Measurements from ENCODE around the gene EEF1E1.

The EEF1E1 gene

DNA sequence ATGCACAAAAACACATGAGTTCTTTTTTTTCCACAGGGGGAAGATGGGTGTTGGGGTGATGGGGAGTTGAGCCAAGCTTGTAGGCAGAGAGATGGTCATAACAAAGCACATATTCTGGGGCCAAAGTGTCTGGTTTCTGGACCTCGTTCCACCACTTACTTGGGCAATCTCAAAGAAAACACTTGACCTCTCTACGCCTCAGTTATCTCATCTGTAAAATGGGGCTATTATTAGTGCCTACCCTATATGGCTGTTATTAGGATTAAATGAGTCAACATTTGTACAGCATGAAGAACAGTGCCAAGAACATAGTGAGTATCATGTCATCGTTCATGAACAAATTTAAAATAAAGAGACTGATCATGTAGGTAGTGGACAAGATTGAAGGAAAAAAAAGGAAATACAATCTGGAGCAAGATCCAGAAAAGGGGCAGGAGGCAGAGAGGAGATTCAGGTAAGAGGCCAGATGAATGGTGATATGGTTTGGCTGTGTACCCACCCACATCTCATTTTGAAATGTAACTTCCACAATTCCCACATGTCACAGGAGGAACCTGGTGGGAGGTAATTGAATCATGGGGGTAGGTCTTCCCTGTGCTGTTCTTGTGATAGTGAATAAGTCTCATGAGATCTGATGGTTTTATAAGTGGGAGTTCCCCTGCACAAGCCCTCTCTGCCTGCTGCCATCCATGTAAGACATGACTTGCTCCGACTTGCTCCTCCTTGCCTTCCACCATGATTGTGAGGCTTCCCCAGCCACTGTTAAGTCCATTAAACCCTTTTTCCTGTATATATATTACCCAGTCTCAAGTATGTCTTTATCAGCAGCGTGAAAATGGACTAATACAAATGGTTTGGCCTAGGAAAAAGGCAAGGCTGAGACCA, 14.2 kb downstream of the EEF1E1 start:
- no peak for DNase-seq

DNA sequence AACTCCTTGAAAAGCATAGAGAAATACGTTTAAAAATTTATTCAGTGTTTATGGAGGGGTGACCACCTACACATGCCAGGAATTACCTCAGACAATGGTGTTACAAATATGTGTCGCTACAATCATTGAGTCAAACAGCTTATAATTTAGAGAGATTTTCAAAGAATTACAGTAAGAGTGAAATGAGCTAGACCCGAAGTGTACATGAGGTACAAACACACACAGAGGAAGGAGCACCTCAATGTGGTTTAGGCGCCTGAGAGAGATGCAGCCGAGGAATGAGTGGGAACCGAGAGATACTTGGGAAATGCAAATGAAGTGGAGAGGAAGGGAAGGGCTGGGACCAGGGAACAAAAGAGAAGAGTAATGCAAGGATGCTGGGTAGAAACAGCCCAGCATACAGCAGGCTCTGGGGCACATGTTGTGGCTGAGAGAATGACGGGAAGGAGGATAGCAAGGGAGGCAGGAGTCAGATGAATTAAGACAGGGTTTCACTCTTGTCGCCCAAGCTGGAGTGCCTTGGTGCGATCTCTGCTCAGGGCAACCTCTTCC, 15.5 kb downstream of the EEF1E1 start:
- no peak for DNase-seq

DNA sequence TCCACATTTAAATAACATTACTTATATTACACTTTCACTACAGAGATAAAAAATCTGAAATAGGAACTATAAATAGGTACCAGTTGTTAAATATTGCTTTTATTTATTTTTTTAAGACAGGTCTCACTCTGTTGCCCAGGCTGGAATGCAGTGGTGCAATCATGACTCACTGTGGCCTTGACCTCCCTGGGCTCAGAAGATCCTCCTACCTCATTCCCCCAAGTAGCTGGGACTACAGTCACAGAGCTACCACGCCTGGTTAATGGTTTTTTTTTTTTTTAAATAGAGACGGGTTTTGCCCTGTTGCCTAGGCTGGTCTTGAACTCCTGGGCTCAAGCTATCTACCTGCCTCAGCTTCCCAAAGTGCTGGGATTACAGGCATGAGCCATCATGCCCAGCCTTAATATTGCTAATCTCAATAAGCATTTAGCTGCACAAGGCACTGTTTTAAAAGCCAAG, 17.3 kb downstream of the EEF1E1 start:
- DNase-seq: no peak

DNA sequence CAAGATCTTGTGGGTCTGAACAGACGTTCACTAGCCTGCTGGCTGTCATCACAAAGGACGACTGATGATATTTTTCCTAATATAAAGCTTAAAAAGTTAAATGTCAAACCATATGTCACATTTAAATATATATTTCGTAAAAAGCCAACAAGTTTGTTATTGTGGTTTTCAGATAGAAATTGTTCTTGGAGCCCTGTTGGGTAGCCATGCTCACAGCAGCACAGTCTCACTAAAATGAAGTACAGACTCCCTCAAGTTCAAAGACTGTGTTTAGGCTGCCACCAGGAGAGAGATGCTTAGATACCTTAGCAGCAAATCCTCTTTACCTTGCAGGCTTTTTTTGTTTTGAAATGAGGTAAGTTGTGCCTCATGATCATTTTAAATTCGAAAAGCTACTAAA, 17.8 kb downstream of the EEF1E1 start:
- no peak for DNase-seq

DNA sequence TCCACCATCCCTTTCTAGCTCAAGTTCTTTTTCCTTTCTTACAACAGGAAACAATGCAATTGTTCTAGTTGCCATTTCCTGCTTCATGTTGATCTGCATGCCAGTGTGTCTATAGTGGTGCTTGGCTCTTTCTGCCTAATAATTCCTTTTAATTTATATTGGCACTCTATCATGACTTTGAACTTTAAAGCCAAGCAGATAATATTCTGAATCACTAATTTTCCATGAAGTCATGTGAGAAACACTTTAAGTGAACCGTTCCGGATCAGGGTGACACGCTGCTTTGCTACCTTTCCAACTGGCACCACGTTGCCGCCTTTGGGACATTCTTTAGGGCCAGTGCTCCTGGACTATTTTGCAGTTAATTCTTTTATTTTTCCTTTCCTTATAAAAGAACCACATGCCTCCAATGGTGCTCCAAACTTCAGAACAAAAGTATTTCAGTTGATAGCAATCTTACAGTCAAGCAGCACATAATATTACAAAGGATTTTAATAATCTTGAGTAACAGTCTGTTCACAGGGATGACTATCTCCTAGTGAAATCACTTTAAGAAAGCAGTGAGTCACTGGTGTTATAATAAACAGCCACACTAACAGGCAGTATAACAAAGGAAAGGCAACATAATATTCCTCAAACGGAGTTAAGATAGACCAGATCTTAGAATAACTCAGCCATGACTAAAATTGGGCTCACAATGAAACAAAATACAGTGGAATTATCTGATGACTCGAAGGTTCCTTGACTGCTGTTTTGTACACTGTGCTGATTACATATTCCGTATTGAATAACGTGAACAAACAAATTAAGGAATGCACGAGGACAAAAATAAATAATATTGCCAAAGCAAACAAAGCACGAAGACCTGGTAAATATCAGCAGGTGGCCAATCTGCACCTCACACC, 19.1 kb downstream of the EEF1E1 start:
- no peak for DNase-seq

DNA sequence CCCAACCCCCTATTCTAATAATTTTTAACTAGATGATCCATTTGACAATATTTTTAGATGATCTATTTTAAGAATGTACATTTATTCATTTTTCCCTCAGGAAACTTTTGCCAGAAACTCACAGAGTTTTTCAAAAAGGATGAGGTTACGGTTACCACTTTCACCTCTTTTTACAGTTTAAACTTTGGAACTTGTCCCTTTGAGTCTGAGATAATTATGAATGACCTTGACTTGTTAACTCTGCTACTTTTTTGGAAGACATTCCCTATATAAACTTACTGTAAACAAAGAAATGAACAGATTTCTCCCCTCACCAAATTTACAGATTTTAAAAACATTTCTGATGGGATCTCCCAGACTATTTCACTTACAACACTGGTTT, 19.8 kb downstream of the EEF1E1 start:
- DNase-seq: no peak

DNA sequence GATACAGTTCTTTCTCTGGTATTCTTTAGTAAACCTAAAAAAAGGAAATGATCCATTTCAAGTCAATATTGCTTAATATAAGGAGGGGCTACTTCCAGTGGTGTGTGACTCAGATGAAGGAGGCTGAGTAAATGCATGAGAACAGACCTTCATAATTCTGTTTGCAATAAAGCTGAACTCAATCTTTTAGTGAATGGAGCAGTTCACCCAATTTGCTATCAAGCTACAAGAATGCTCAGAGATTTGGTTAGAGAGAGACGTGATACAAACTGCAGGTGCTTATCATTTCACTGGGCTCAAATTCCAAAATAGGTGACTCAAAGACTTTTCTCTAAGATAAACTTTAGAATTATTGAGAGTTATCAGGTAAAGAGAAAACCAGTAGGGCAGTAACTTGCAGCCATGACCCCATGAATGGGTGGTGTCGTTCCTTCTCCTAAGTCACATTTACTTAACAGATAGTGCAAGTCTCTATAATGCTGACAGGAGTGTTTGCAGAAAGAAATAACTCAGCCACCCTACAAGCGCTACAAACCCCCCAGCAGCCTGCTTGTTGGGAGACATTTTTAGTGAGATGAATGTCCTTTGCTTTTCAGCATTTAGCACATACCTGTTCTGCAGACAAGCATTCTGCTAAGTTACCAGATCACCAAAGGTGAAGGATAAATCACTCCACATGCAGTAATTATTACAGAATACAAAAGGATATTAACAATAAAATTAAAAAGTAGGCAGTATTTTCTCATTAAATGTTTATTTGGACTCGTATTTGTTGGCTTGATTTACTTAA, 21.8 kb downstream of the EEF1E1 start:
- no peak for DNase-seq

DNA sequence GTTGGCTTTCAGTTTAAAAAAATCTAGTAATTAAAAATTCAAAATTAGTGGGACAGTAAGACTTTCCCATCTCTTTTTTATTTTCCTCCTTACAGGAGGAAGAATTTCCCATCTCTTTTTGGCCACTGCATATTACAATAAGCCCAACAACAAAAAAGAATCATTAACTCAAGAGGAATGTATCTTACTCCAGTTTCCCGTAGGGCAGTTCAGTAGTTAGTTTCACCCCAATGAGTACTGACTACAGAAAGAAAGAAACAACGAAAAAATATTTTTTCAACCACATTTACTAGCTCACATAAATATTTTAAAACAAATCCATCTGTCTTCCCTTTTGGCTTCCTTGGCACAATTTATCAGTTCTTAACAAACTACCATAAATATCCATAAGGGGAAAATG, 23.2 kb downstream of the EEF1E1 start:
- no peak for DNase-seq

DNA sequence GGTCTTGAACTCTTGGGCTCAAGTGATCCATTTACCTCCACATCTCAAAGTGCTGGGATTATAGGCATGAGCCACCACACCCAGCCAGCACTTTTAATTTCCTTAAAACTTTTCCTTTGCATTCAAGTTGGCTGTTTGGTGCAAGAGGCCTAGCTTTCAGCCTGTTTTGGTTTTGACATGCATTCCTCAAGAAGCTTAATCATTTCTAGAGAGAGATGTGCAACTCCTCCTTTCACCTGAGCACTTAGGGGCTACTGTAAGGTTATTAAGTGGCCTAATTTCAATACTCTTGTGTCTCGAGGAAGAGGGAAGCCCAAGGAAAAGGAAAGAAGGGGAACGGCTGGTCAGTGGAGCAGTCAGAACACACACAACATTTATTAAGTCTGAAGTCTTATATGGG, 24.4 kb downstream of the EEF1E1 start:
- DNase-seq: no peak

DNA sequence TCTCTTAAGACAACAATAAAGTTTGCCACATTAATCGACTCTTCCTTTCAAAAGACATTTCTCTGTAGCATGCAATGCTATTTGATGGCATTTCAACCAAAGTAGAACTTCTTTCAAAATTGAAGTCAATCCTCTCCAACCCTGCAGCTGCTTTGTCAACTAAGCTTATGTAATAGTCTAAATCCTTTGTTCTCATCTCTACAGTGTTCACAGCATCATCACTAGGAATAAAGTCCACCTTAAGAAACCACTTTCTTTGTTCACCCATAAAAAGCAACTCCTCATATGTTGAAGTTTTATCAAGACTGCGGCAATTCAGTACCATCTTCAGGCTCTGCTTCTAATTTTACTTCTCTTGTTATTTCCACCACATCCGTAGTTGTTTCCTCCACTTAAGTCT, 26.6 kb downstream of the EEF1E1 start:
- no peak for DNase-seq

DNA sequence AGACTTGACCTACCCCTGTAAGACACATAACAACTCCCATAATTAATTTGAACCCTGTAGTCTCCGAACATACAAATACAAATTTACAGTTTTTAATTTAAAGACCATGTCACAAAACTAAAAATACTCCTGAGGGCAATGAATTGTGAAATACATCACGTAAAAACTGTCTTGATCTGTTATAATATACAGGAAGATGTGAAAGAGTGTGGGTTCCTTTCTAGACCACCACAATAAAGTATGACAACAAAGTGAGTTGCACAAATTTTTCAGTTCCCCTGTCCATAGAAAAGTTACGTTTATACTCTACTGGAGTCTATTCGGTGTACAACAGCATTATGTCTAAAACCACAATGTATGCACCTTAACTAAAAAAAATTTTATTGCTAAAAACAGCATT, 27.2 kb downstream of the EEF1E1 start:
- DNase-seq: no peak

DNA sequence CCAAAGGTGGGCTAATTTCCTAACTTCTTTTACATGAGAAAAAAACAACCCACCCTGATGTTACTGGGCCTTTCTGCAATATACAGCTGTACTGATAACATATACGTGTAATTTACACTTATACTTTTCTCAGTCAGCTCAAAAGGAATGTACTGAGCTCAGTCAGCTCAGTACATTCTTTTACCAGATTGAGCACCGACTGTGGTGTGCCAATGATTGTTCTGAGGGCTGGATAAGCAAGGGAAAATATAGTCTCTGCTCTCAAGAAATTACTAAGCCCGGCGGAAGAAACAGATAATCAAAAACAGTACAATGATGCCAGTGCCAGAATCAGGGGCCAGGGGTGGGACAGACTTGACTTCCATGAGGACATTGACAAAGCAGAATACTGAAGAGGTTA, 28.1 kb downstream of the EEF1E1 start:
- no peak for DNase-seq

DNA sequence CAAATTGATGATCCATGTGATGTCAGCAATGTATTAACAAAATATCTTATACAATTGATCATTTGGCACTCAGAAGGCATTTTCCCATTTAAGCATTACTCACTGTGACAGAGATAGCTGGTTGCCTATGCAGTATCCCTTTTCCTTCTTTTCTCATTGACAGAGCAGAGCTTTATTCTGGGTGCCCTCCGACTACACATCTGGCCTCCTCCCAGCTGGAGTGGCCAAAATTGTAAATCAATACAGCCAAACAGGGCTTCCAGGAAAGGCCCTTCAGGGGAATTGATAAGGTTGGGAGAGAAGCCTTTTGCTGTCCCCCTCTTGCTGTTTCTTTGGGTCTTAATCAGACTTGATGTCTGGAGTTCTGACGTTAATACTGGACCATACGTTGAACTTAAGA, 28.6 kb downstream of the EEF1E1 start:
- no peak for DNase-seq

DNA sequence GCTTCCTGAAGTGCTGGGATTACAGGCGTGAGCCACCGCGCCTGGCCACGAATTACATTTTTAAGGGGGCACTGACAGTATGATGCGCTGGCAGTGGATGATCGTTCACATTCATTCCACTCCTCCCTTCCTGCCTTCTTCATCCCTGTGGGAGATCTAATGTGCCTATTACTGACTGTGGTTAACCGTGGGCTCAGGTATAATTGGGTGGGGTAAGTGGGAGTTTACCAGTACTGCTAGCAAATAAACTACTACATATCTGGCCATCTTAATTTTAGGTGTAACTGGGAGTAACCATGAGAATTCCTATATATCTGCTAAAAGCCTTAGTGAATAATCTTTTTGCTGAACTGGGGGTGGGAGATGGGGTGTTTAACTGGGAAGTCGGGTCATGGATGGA, 31.6 kb downstream of the EEF1E1 start:
- DNase-seq: no peak

DNA sequence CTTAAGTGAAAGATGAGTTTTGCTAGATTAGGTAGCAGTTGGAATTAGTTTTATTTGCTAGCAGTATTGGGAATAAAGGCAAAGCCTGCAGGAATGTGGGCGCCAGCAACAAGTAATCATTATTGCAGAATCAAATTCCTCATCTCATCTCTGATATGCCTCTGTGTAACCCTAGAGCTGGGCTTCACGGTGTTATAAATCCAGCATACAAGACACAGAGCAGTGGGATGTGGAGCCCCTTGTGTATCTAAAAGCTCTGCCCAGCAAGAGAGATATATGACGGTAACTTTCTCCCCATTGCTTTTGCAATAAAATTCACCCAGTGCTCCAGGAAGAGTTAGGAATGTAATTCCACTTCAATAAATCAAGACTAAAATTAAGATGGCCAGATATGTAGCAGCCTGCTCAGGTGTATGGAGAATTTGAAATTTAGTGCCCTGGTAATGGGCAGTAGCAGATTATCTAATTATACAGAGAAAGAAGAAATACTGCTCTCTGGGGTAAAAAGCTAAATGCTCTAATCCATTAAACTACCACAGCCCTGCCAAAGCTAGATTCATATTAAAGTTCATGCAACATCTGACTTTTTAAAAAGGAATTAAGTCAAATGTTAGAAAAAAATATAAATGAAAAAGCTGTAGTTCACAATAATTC, 32.6 kb downstream of the EEF1E1 start:
- DNase-seq: no peak

DNA sequence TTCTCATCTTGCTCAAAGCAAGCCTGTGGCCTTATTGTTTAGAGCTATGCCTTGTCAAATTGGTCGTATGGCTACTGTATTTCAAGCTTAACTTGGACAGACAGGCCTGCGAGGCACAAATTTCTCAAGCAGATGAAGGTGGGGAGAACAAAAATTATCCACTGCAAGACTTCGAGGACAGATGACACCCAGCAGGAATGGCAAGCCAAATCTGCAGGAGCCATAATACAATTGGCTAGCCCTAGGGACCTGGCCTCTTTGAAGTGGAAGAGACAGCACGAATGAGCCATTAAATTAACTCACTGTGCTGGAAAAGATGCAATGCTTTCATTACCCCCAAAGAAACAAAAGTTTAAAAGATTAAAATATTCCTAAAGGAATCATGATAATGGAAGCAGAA, 33.2 kb downstream of the EEF1E1 start:
- no peak for DNase-seq

DNA sequence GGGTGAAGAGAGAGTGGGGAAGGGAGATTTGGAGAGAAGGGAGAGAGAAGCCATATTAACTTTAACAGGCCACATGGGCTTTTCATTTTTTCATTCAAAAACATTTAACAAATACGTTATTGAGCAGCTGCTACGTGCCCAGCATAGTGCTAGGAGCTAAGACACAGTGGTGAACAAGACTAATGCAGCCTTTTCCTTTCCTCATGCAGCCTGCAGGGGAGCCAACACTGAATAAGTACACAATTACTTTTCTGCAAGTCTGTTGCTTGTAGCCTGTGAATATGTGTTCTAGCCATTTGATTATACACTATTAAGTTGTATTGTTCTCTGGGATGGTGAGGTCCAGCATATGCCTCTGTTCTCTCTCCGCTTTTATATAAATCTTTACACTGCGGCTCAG, 36.2 kb downstream of the EEF1E1 start:
- no peak for DNase-seq

DNA sequence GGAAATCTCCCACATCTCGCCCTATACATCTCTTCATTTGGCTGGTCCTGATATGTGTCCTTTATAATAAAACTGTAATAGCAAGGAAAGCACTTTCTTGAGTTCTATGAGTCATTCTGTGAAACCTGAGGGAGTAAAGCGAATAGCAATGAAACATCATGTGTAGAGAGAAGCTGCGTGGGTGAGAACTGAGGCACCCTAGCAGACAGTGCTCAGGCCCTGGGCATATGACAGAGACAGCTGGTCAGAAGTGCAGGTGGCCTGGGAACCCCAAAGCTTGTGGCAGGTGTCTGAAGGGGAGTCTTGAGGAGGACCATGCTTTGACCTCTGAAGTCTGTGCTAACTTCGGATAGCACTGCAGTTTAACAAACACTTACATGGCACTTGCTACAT, 36.8 kb downstream of the EEF1E1 start:
- no peak for DNase-seq

DNA sequence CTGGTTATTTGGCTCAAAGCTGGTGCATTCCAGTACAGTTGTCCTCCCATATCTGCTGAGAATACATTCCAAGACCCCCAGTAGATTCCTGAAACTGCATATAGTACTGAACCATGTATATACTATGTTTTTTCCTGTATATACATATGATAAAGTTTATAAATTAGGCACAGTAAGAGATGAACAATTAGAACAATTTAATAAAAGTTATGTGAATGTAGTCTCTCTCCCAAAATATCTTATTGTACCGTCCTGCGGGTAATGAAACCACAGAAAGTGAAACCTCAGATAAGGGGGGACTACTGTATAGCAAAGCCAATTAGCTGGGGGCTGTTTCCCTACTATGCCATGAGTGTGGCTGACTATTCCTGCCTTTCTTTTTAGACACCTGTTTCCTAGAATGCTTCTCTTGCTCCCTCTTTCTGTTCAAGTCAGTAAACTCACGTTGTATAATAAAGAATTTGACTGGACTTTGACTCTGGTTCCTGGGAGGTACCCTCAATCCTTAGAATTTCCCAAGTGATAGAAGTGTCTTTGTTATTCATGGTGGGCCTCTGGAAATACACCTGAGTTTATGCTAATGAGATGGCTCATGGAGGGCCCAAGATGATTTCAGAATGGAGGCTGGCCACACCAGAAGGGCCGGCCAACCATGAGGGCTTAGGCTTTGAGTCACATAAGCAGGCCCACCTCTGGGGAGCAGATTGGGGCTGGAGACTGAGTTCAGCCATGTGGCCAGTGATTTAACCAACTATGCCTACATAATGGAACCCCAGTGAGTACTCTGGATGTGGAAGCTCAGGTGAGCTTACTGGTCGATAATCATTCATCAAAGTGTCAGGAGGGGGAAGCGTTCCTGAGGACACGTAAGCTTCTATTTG, 37.5 kb downstream of the EEF1E1 start:
- no peak for DNase-seq

DNA sequence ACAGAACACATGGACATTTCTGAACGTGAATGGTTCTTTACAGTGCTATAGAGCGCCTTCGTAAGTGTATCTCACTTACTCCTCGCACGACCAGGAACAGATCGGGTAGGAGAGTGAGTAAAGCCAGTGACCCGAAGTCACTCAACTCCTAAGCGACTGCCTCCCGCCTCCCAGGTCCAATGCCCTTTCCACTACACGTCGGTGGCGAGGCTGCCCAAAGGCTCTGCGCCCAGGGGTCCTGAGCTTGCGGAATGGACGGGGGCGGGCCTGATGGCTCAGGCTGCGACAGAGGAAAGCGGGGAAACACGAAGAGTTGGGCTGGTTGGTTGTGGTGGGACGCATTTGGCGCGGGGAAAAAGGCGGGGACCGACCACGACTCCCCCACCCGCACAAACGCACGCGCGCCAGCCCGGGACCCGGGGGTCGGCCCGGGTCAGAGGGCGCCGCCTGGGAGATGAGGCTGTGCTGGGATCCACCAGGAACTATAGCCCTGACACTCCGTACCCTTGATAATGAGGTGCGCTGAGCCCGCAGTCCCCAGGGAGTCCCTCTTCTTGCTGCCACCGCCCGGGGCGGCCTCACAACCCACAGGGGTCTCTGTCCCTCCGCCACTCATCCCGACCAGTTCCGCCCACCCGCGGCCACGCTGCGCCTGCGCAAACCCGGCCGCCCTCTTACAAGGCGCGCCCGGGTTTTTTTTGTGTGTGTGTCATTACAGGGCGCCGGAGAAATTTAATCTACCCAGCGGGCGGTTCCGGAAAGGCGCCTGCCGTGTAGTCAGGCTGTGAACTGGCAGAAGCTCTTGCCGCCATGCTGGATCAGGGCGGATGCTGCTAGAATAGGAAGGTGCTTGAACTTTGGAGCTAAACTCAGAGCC, 38.3 kb downstream of the EEF1E1 start, which contains the start of gene BLOC1S5:
TSS of gene BLOC1S5 (minus strand) at position 629 of the 877 bp plus-strand sequence. CDS start at position 616, 13 bp downstream.
- peak; percentile 98 for DNase-seq
